ENCODE results near the gene D2HGDH. TPM values are rescaled to one million over a fixed set of nuclear protein-coding genes. Genes with fewer than 3 reads are reported as not detected.

Gene D2HGDH
- total and polyA plus RNA-seq, 10 of the 15 experiments (the other 5 are each of a cell fraction or from before 2014, with no cell fraction given), result 0.52 to 32.1 (median 11.0) TPM

DNA sequence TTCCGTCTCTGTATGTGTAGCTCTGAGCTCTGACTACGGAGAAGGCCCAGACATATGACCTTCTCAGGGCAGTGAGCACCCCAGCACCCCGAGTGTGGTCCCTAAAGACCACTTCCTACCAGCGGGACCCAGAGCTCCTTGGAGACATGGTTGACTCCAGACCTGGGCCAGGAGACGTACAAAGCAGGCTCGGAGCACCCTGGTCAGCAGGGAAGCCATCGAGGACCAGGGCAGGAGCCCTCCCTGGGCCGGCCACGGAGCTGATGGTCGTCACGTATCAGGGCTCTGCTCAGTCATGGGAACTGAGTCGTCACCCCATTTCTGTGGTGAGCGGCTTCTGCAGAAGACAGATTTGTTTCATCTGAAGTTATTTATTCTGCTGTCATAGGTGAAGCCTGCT is 61.8 kb downstream of the D2HGDH start:
- no peaks in the 10 kb centered on the region for H3K79me2 ChIP-seq (ENCODE audit: control insufficient read depth, insufficient read depth, low read length)
- SMC1A ChIA-PET (ENCODE audit: uncharacterized antibody, unreplicated experiment), result no interaction called here
- in situ Hi-C loops (cut with MboI) (no loop called here), intact Hi-C loops (cut with micrococcal nuclease; ENCODE audit: unreplicated experiment) (no loop called here)
- TF ChIP-seq RB1 (IDR thresholded peaks at IDR 0.05; ENCODE audit: borderline replicate concordance) (no peak), NFYB (IDR thresholded peaks at IDR 0.05; ENCODE audit: insufficient read depth, low read depth, low read length) (no peak), LARP7 (IDR thresholded peaks at IDR 0.05) (no peak), DPF2 (IDR thresholded peaks at IDR 0.05) (no peak), RUNX3 (IDR thresholded peaks at IDR 0.05; ENCODE audit: low read length) (no peak), ZNF687 (IDR thresholded peaks at IDR 0.05) (no peak), KDM1A (IDR thresholded peaks at IDR 0.05; ENCODE audit: borderline replicate concordance) (no peak), CHD1 (IDR thresholded peaks at IDR 0.05; ENCODE audit: low read depth, low read length) (no peak)
- TF ChIP-seq, protein P1, sequence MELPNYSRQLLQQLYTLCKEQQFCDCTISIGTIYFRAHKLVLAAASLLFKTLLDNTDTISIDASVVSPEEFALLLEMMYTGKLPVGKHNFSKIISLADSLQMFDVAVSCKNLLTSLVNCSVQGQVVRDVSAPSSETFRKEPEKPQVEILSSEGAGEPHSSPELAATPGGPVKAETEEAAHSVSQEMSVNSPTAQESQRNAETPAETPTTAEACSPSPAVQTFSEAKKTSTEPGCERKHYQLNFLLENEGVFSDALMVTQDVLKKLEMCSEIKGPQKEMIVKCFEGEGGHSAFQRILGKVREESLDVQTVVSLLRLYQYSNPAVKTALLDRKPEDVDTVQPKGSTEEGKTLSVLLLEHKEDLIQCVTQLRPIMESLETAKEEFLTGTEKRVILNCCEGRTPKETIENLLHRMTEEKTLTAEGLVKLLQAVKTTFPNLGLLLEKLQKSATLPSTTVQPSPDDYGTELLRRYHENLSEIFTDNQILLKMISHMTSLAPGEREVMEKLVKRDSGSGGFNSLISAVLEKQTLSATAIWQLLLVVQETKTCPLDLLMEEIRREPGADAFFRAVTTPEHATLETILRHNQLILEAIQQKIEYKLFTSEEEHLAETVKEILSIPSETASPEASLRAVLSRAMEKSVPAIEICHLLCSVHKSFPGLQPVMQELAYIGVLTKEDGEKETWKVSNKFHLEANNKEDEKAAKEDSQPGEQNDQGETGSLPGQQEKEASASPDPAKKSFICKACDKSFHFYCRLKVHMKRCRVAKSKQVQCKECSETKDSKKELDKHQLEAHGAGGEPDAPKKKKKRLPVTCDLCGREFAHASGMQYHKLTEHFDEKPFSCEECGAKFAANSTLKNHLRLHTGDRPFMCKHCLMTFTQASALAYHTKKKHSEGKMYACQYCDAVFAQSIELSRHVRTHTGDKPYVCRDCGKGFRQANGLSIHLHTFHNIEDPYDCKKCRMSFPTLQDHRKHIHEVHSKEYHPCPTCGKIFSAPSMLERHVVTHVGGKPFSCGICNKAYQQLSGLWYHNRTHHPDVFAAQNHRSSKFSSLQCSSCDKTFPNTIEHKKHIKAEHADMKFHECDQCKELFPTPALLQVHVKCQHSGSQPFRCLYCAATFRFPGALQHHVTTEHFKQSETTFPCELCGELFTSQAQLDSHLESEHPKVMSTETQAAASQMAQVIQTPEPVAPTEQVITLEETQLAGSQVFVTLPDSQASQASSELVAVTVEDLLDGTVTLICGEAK (IDR thresholded peaks at IDR 0.05; ENCODE audit: borderline replicate concordance), result no peak
- no peaks in the 10 kb centered on the region for H4K20me1 ChIP-seq (ENCODE audit: control insufficient read depth, insufficient read depth)
- DNase-seq (ENCODE audit: low read depth, low spot score) (no peak), FAIRE-seq (no peak), ATAC-seq (no peak)
- CTCF ChIA-PET, result interaction anchor here (1.0 kb wide), 1 partner anchor 8 kb away, joined by 3 read pairs; no protein-coding TSS in a partner anchor
- H3K4me1 ChIP-seq (ENCODE audit: control insufficient read depth, insufficient read depth, low read length), result no peaks in the 10 kb centered on the region
- BruUV-seq (replicated peaks), result no TSS peak
- no peak overlapping the region for H3K4me3 ChIP-seq
- POLR2A ChIA-PET, result no interaction called here
- H2AFZ ChIP-seq (ENCODE audit: control insufficient read depth, low read depth, low read length), result no peak overlapping the region
- no peaks in the 10 kb centered on the region for H3K9me3 ChIP-seq (replicated peaks; ENCODE audit: control insufficient read depth, insufficient read depth, low read length)
- 28% methylated on average over 13 of the region's 13 CpGs for WGBS (ENCODE audit: insufficient coverage, insufficient replicate concordance, low lambda C conversion rate, missing lambda C conversion rate)
- H3K4me2 ChIP-seq (ENCODE audit: control insufficient read depth, insufficient read depth), result no peak overlapping the region
- no peaks in the 10 kb centered on the region for H3K36me3 ChIP-seq (ENCODE audit: control insufficient read depth in 2 of 2, insufficient read depth in 2 of 2, low read length in 1 of 2)
- RAD21 ChIA-PET (ENCODE audit: unreplicated experiment), result interaction anchor here (1.7 kb wide), 1 partner anchor 17 kb away, joined by 4 read pairs; no protein-coding TSS in a partner anchor
- no peaks in the 10 kb centered on the region for H3K27me3 ChIP-seq (replicated peaks in 1 of 2; ENCODE audit: control insufficient read depth in 2 of 2, insufficient read depth in 2 of 2, low read length in 1 of 2)
- no peak overlapping the region for H3K9ac ChIP-seq (ENCODE audit: control insufficient read depth, insufficient read depth, low read length)
- H3K27ac ChIP-seq (ENCODE audit: control insufficient read depth, insufficient read depth), result no peak overlapping the region
